HepG2 (cell line): ENCODE data around the gene MBD2. TPM values are rescaled to one million over a fixed set of nuclear protein-coding genes. Genes with fewer than 3 reads are reported as not detected.

ENCODE experiments used
- ATAC-seq: fragments of 200-7000 bp; cut with Tn5 transposase; 3 replicates; pipeline ENCODE4 v1.9.1; 2020; ENCODE audit warnings: mild to moderate bottlenecking, moderate library complexity
- BruUV-seq: library from RNA; stranded (reverse); fragments of 400-500 nt; replicated peaks from 2 replicates; lab custom pipeline; 2021; lab: Mats Ljungman, UMichigan
- CTCF ChIA-PET: fragments of 300-600 bp; formaldehyde crosslinking; extraction: SDS; loops from one replicate; lab custom pipeline; 2021; ENCODE audit warnings: low total read pairs, inconsistent platforms, low intra/inter-chr PET ratio; lab: Yijun Ruan, JAX
- POLR2A ChIA-PET: fragments of 350-600 bp; sonication (Branson Sonifier 250); formaldehyde crosslinking; loops from one replicate; lab custom pipeline; 2020; ENCODE audit warnings: antibody characterized with exemption, inconsistent platforms; lab: Yijun Ruan, JAX
- DNase-seq: peaks from one replicate; pipeline ENCODE4 v3.0.0-alpha.2; 2015; ENCODE audit warnings: low spot score
- FAIRE-seq: peaks from 3 replicates; lab custom pipeline; 2011; peaks lifted over from hg19 to GRCh38; lab: Jason Lieb, UNC
- H2AFZ ChIP-seq: one replicate; pipeline ENCODE4 v1.6.1; 2011; ENCODE audit warnings: low read length, inconsistent platforms
- H3K27ac ChIP-seq: fragments of 300-600 bp; 3 replicates; pipeline ENCODE4 v1.8.0; 2011; ENCODE audit warnings: mixed run types, mild to moderate bottlenecking, mixed read lengths, low read length, inconsistent platforms; ENCODE audit not compliant: insufficient read depth; ENCODE audit errors: extremely low read length
- H3K27me3 ChIP-seq, 2 experiments: fragments of 200-600 bp in 1 of 2; 2 replicates in 1 of 2; 3 replicates in 1 of 2; pipeline versions ENCODE4 v1.6.0 to v1.8.0; 2011; ENCODE audit warnings: low read length in 2 of 2, mild to moderate bottlenecking in 2 of 2, moderate library complexity in 2 of 2, inconsistent platforms in 1 of 2; ENCODE audit not compliant: insufficient read depth in 2 of 2, control insufficient read depth in 1 of 2
- H3K36me3 ChIP-seq, 2 experiments: fragments of 200-600 bp in 1 of 2; replicated peaks in 1 of 2; 2 replicates in 1 of 2; 3 replicates in 1 of 2; pipeline versions ENCODE4 v1.5.1 to v1.8.0; 2011; ENCODE audit warnings: low read length in 2 of 2, inconsistent platforms in 1 of 2; ENCODE audit not compliant: insufficient read depth in 2 of 2, control insufficient read depth in 1 of 2
- H3K4me1 ChIP-seq: 2 replicates; pipeline ENCODE4 v1.5.1; 2012; ENCODE audit warnings: low read length, inconsistent platforms; ENCODE audit not compliant: insufficient read depth
- H3K4me2 ChIP-seq: 2 replicates; pipeline ENCODE4 v1.6.0; 2011; ENCODE audit warnings: low read depth, low read length, inconsistent platforms
- H3K4me3 ChIP-seq, 3 experiments: fragments of 200-600 bp in 1 of 3; sonication (generic), shearing (Covaris generic) in 1 of 3; replicated peaks in 1 of 3; 2 replicates each; pipeline ENCODE4 v1.5.1; 2011 to 2016; ENCODE audit warnings: low read length in 3 of 3, inconsistent platforms in 2 of 3, low read depth in 2 of 3, mild to moderate bottlenecking in 2 of 3, control low read depth in 1 of 3, mixed read lengths in 1 of 3; ENCODE audit not compliant: insufficient read depth in 1 of 3
- H3K79me2 ChIP-seq: one replicate; pipeline ENCODE4 v1.6.1; 2011; ENCODE audit warnings: low read length, inconsistent platforms; ENCODE audit not compliant: insufficient read depth
- H3K9ac ChIP-seq: 2 replicates; pipeline ENCODE4 v1.6.0; 2011; ENCODE audit warnings: mild to moderate bottlenecking, low read depth, low read length, inconsistent platforms; ENCODE audit not compliant: insufficient read depth
- H3K9me3 ChIP-seq: 2 replicates; pipeline ENCODE4 v1.5.1; 2012; ENCODE audit warnings: mild to moderate bottlenecking, low read length
- H4K20me1 ChIP-seq: 2 replicates; pipeline ENCODE4 v1.6.0; 2011; ENCODE audit warnings: inconsistent platforms, mild to moderate bottlenecking, low read length, moderate library complexity; ENCODE audit not compliant: insufficient read depth
- BRCA1 ChIP-seq: sonication (generic); formaldehyde crosslinking; IDR thresholded peaks from 2 replicates; pipeline ENCODE4 v1.4.0; 2020; ENCODE audit warnings: missing genetic modification reagents
- CEBPB ChIP-seq: IDR thresholded peaks from 2 replicates; pipeline ENCODE4 v1.6.1; 2011; ENCODE audit warnings: low read depth, low read length, improper control_type of control experiment, borderline replicate concordance
- CEBPG ChIP-seq: IDR thresholded peaks from 2 replicates; pipeline ENCODE4 v1.6.1; 2016
- HOXA3 ChIP-seq: sonication (generic); formaldehyde crosslinking; IDR thresholded peaks from 2 replicates; pipeline ENCODE4 v1.5.0; 2020; ENCODE audit warnings: missing genetic modification reagents
- NAIF1 ChIP-seq: sonication (generic); formaldehyde crosslinking; IDR thresholded peaks from 2 replicates; pipeline ENCODE4 v1.5.0; 2020; ENCODE audit warnings: mild to moderate bottlenecking, missing genetic modification reagents, borderline replicate concordance
- PITX1 ChIP-seq: sonication (generic); formaldehyde crosslinking; IDR thresholded peaks from 2 replicates; pipeline ENCODE4 v1.5.1; 2020; ENCODE audit warnings: mild to moderate bottlenecking, missing genetic modification reagents
- ZFX ChIP-seq: sonication (generic); formaldehyde crosslinking; IDR thresholded peaks from 2 replicates; pipeline ENCODE4 v1.4.0; 2020; ENCODE audit warnings: mild to moderate bottlenecking, low read depth, missing genetic modification reagents, moderate library complexity
- ZFY ChIP-seq: sonication (generic); formaldehyde crosslinking; IDR thresholded peaks from 2 replicates; pipeline ENCODE4 v1.4.0; 2020; ENCODE audit warnings: missing genetic modification reagents
- ZNF746 ChIP-seq: sonication (generic); formaldehyde crosslinking; IDR thresholded peaks from 2 replicates; pipeline ENCODE4 v1.8.0; 2022; ENCODE audit warnings: mild to moderate bottlenecking, missing genetic modification reagents
- WGBS: methylation state at CpG from one replicate; pipeline ENCODE4 v1.1.6; 2017; ENCODE audit warnings: low lambda C conversion rate; 5-methylcytosine and 5-hydroxymethylcytosine counted together
- in situ Hi-C: cut with HindIII; loops from 2 replicates; pipeline ENCODE4 v1.10.0; 2017; ENCODE audit warnings: low pct_unique_long_range_greater_than_20kb; ENCODE audit not compliant: extremely low pct_ligation_motif_present
- intact Hi-C: fragments of 100-400 bp; cut with micrococcal nuclease; formaldehyde crosslinking; loops from one replicate; pipeline ENCODE4 v1.10.0; 2022; ENCODE audit not compliant: unreplicated experiment
- polyA plus RNA-seq, 8 experiments: library from polyadenylated mRNA; depleted of rRNA in 3 of 8; stranded (reverse) in 7 of 8; unstranded in 1 of 8; fragments of >200 nt; fragmentation: Illumina TruSeq in 4 of 8; extraction: Trizol in 4 of 8; gene quantifications; 2 replicates each; pipeline versions ENCODE4 v1.2.1 to v1.2.3, GENCODE V29; 2011 to 2016; ENCODE audit warnings: low read depth in 4 of 8, missing spikeins in 1 of 8, mixed read lengths in 1 of 8; ENCODE audit not compliant: insufficient read depth in 1 of 8
- total RNA-seq, 5 experiments: library from RNA; depleted of rRNA; stranded (reverse); fragments of >200 nt; fragmentation: Illumina TruSeq; extraction: Trizol; gene quantifications; 2 replicates each; pipeline ENCODE4 v1.2.3, GENCODE V29; 2016; ENCODE audit warnings: low read depth in 1 of 5
- TF ChIP-seq, protein P1 (sequence below): sonication (generic); formaldehyde crosslinking; IDR thresholded peaks from 2 replicates; pipeline ENCODE4 v1.5.0; 2020; ENCODE audit warnings: missing genetic modification reagents
- TF ChIP-seq, protein P2 (sequence below): sonication (generic); formaldehyde crosslinking; IDR thresholded peaks from 2 replicates; pipeline ENCODE4 v1.5.0; 2020; ENCODE audit warnings: missing genetic modification reagents
- TF ChIP-seq, protein P3 (sequence below): sonication (generic); formaldehyde crosslinking; IDR thresholded peaks from 2 replicates; pipeline ENCODE4 v1.5.1; 2020; ENCODE audit warnings: mild to moderate bottlenecking, missing genetic modification reagents, borderline replicate concordance

MBD2 gene
- total and polyA plus RNA-seq, 2 of the 13 experiments (the other 11 are each of a cell fraction or from before 2014, with no cell fraction given), result 19.1 to 38.5 TPM

DNA sequence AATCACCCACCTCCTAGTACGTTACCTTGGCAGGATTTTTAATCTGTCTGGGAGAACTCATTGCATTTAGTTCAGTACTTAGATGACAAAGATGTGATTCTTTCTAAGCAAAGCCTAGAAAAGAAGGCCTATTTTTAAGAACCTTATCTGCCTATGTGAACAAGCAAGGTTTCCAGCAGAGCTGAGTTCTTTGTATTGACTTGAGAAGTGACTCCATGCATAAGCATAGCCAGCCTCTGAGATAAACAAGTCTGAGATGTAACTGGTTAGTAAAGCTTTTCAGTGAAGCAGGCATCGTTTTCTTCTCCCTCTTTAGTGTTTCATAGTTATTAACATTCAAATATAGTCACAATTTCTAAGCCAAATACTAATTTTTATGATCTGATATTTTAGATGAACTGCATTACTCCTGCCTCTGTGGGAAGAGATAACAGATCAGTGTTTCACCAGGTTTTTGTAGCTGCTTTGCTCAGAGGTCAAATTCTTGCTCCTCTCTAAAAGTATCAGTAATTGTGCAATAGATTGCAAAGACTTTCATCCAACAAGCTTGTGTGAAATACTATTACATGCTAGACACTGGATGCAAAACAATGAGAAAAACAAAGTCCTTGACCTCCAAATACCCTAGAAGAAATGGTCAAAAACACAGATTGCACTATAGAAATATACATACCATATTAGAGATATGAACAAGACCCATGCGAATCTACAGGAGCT, 107.8 kb downstream of the MBD2 start:
- Histone ChIP-seq H3K27me3 (no peaks in the 10 kb centered on the region), H3K36me3 (no peaks in the 10 kb centered on the region), H3K4me3 (no peak overlapping the region), H3K9me3 (no peaks in the 10 kb centered on the region), H3K79me2 (no peaks in the 10 kb centered on the region), H3K4me2 (no peak overlapping the region), H3K27ac (no peak overlapping the region), H3K4me1 (no peaks in the 10 kb centered on the region), H4K20me1 (no peaks in the 10 kb centered on the region), H2AFZ (no peak overlapping the region), H3K9ac (no peak overlapping the region)
- CTCF ChIA-PET, result no interaction called here
- BruUV-seq, result no TSS peak
- 7% methylated on average over 3 of the region's 3 CpGs for WGBS
- FAIRE-seq (no peak), ATAC-seq (peak; percentile 27; the same call in 1 of the 3 replicates), DNase-seq (no peak)
- intact Hi-C loops (no loop called here), in situ Hi-C loops (loop anchor here (25.0 kb wide), 1 partner anchor 204 kb away; no protein-coding TSS in a partner anchor)
- TF ChIP-seq PITX1 (no peak), ZNF746 (CRISPR knock-in tag) (no peak), ZFX (CRISPR knock-in tag) (no peak), ZFY (no peak), CEBPB (peak; percentile 90), NAIF1 (CRISPR knock-in tag) (no peak), CEBPG (CRISPR knock-in tag) (peak; percentile 39; the same call in 1 of the 2 replicates), HOXA3 (CRISPR knock-in tag) (no peak), BRCA1 (no peak)
- TF ChIP-seq, protein P1, sequence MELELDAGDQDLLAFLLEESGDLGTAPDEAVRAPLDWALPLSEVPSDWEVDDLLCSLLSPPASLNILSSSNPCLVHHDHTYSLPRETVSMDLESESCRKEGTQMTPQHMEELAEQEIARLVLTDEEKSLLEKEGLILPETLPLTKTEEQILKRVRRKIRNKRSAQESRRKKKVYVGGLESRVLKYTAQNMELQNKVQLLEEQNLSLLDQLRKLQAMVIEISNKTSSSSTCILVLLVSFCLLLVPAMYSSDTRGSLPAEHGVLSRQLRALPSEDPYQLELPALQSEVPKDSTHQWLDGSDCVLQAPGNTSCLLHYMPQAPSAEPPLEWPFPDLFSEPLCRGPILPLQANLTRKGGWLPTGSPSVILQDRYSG (CRISPR knock-in tag), result no peak
- TF ChIP-seq, protein P2, sequence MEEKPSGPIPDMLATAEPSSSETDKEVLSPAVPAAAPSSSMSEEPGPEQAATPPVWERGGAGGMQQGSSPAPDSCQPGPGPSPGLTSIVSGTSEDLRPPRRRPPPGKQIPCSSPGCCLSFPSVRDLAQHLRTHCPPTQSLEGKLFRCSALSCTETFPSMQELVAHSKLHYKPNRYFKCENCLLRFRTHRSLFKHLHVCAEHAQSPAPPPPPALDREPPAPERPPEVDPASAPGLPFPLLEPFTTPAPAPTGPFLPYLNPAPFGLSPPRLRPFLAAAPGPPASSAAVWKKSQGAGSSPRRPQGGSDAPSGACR (CRISPR knock-in tag), result no peak
- TF ChIP-seq, protein P3, sequence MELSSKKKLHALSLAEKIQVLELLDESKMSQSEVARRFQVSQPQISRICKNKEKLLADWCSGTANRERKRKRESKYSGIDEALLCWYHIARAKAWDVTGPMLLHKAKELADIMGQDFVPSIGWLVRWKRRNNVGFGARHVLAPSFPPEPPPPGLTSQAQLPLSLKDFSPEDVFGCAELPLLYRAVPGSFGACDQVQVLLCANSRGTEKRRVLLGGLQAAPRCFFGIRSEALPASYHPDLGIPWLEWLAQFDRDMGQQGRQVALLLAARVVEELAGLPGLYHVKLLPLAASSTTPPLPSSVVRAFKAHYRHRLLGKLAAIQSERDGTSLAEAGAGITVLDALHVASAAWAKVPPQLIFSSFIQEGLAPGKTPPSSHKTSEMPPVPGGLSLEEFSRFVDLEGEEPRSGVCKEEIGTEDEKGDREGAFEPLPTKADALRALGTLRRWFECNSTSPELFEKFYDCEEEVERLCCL (CRISPR knock-in tag), result no peak
- POLR2A ChIA-PET, result no interaction called here
